ENCODE data around the gene EML3. TPM values are rescaled to one million over a fixed set of nuclear protein-coding genes. Genes with fewer than 3 reads are reported as not detected.

The EML3 gene
- total RNA-seq, 1 donor from 2014 or later: 26.7 TPM

- no peaks in the 10 kb centered on the region for H3K36me3 Mint-ChIP-seq (ENCODE audit: unreplicated experiment)
- peaks cover 7% of the 10 kb centered on the region for H3K9me3 Mint-ChIP-seq (ENCODE audit: unreplicated experiment)
- H3K4me3 Mint-ChIP-seq (ENCODE audit: unreplicated experiment): peak overlapping the region; percentile 20
- no peak overlapping the region for H3K27ac Mint-ChIP-seq (ENCODE audit: unreplicated experiment)
- TF ChIP-seq CTCF (IDR thresholded peaks at IDR 0.05; ENCODE audit: partially characterized antibody, unreplicated experiment): no peak
- DNase-seq: no peak
- H3K4me1 Mint-ChIP-seq (ENCODE audit: low read depth, unreplicated experiment): peaks cover 4% of the 10 kb centered on the region
- H3K27me3 Mint-ChIP-seq (ENCODE audit: unreplicated experiment): peaks cover 8% of the 10 kb centered on the region
Measured at GRCh38 chr11:62610403-62610802, 2.2 kb downstream of the EML3 start.

- no peak for DNase-seq
- H3K27ac Mint-ChIP-seq (ENCODE audit: unreplicated experiment): no peak overlapping the region
- H3K36me3 Mint-ChIP-seq (ENCODE audit: unreplicated experiment): peaks cover under 1% of the 10 kb centered on the region
- peaks cover 4% of the 10 kb centered on the region for H3K4me1 Mint-ChIP-seq (ENCODE audit: low read depth, unreplicated experiment)
- no peak overlapping the region for H3K4me3 Mint-ChIP-seq (ENCODE audit: unreplicated experiment)
- peaks cover 7% of the 10 kb centered on the region for H3K9me3 Mint-ChIP-seq (ENCODE audit: unreplicated experiment)
- H3K27me3 Mint-ChIP-seq (ENCODE audit: unreplicated experiment): peaks cover 12% of the 10 kb centered on the region
- TF ChIP-seq CTCF (IDR thresholded peaks at IDR 0.05; ENCODE audit: partially characterized antibody, unreplicated experiment): no peak
Measured at GRCh38 chr11:62608776-62609175, 3.8 kb downstream of the EML3 start.

- no peak overlapping the region for H3K4me3 Mint-ChIP-seq (ENCODE audit: unreplicated experiment)
- no peak overlapping the region for H3K27ac Mint-ChIP-seq (ENCODE audit: unreplicated experiment)
- no peak for DNase-seq
- TF ChIP-seq CTCF (IDR thresholded peaks at IDR 0.05; ENCODE audit: partially characterized antibody, unreplicated experiment): no peak
- H3K9me3 Mint-ChIP-seq (ENCODE audit: unreplicated experiment): peaks cover 13% of the 10 kb centered on the region
- H3K27me3 Mint-ChIP-seq (ENCODE audit: unreplicated experiment): peaks cover 22% of the 10 kb centered on the region
- H3K36me3 Mint-ChIP-seq (ENCODE audit: unreplicated experiment): peaks cover 8% of the 10 kb centered on the region
- H3K4me1 Mint-ChIP-seq (ENCODE audit: low read depth, unreplicated experiment): peaks cover 8% of the 10 kb centered on the region
Measured at GRCh38 chr11:62607714-62608113, 4.9 kb downstream of the EML3 start.

- Mint-ChIP-seq H3K36me3 (ENCODE audit: unreplicated experiment) (peaks cover 8% of the 10 kb centered on the region), H3K27ac (ENCODE audit: unreplicated experiment) (no peak overlapping the region), H3K4me3 (ENCODE audit: unreplicated experiment) (no peak overlapping the region), H3K27me3 (ENCODE audit: unreplicated experiment) (peaks cover 21% of the 10 kb centered on the region), H3K9me3 (ENCODE audit: unreplicated experiment) (peaks cover 12% of the 10 kb centered on the region), H3K4me1 (ENCODE audit: low read depth, unreplicated experiment) (peaks cover 4% of the 10 kb centered on the region)
- TF ChIP-seq CTCF (IDR thresholded peaks at IDR 0.05; ENCODE audit: partially characterized antibody, unreplicated experiment): no peak
- no peak for DNase-seq
Measured at GRCh38 chr11:62605902-62606301, 6.7 kb downstream of the EML3 start.

- peaks cover 8% of the 10 kb centered on the region for H3K36me3 Mint-ChIP-seq (ENCODE audit: unreplicated experiment)
- H3K27ac Mint-ChIP-seq (ENCODE audit: unreplicated experiment): no peak overlapping the region
Measured at GRCh38 chr11:62605467-62605866, 7.1 kb downstream of the EML3 start.

More at GRCh38 chr11:62605467-62605866, 7.1 kb downstream of the EML3 start:
- H3K4me3 Mint-ChIP-seq (ENCODE audit: unreplicated experiment): no peak overlapping the region
- peaks cover 13% of the 10 kb centered on the region for H3K9me3 Mint-ChIP-seq (ENCODE audit: unreplicated experiment)
- peaks cover 4% of the 10 kb centered on the region for H3K4me1 Mint-ChIP-seq (ENCODE audit: low read depth, unreplicated experiment)
- no peak for DNase-seq
- TF ChIP-seq CTCF (IDR thresholded peaks at IDR 0.05; ENCODE audit: partially characterized antibody, unreplicated experiment): no peak
- peaks cover 21% of the 10 kb centered on the region for H3K27me3 Mint-ChIP-seq (ENCODE audit: unreplicated experiment)

All from glutamatergic neuron (in vitro differentiated cells).